ENCODE data around the gene IL2RA.

IL2RA gene

DNA sequence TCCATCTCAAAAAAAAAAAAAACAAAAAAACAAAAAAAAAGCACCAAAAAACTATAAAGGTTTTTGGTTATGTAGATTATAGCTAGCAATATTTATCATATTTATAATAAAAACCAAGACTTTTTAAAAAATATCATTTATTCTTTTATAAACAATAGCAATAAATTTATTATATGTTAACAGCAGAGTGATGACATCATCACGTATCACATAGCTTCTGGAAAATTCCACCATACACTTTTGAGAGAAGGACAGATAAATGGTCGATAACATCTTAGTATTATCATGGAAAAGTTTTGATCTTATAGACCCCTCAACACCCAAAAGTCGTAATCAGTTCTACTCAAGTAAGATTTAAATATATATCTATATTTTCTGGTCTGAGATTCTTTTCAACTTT is 51.6 kb downstream of the IL2RA start:
- TF ChIP-seq, protein P1, sequence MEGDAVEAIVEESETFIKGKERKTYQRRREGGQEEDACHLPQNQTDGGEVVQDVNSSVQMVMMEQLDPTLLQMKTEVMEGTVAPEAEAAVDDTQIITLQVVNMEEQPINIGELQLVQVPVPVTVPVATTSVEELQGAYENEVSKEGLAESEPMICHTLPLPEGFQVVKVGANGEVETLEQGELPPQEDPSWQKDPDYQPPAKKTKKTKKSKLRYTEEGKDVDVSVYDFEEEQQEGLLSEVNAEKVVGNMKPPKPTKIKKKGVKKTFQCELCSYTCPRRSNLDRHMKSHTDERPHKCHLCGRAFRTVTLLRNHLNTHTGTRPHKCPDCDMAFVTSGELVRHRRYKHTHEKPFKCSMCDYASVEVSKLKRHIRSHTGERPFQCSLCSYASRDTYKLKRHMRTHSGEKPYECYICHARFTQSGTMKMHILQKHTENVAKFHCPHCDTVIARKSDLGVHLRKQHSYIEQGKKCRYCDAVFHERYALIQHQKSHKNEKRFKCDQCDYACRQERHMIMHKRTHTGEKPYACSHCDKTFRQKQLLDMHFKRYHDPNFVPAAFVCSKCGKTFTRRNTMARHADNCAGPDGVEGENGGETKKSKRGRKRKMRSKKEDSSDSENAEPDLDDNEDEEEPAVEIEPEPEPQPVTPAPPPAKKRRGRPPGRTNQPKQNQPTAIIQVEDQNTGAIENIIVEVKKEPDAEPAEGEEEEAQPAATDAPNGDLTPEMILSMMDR (IDR thresholded peaks at IDR 0.05; ENCODE audit: insufficient read depth, low read length, poor library complexity, severe bottlenecking), result no peak
- Histone ChIP-seq H3K36me3 (ENCODE audit: control insufficient read depth, insufficient read depth, low read length) (no peaks in the 10 kb centered on the region), H3K27me3 (replicated peaks; ENCODE audit: control insufficient read depth, insufficient read depth, low read length) (no peaks in the 10 kb centered on the region), H3K4me3 (replicated peaks; ENCODE audit: low read depth, low read length) (no peak overlapping the region)
- DNase-seq (ENCODE audit: extremely low read depth, insufficient read length), result no peak

DNA sequence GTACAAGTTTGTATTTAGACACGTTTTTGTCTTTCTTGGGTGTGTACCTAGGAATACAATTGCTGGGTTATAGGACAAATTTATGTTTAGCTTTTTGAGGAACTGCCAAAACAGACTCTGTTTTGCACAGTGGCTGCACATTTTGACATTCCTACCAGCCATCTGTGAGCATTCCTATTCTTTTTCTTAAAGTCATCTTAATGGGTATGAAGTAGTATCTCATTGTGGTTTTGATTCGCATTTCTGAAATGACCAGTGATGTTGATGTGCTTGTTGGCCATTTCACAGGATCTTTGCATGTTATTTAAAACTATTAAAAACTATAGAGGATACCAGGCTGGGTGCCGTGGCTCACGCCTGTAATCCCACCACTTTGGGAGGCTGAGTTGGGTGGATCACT is 52.2 kb downstream of the IL2RA start:
- TF ChIP-seq, protein P1 (IDR thresholded peaks at IDR 0.05; ENCODE audit: insufficient read depth, low read length, poor library complexity, severe bottlenecking), result no peak
- Histone ChIP-seq H3K4me3 (replicated peaks; ENCODE audit: low read depth, low read length) (no peak overlapping the region), H3K27me3 (replicated peaks; ENCODE audit: control insufficient read depth, insufficient read depth, low read length) (no peaks in the 10 kb centered on the region), H3K36me3 (ENCODE audit: control insufficient read depth, insufficient read depth, low read length) (no peaks in the 10 kb centered on the region)
- no peak for DNase-seq (ENCODE audit: extremely low read depth, insufficient read length)

DNA sequence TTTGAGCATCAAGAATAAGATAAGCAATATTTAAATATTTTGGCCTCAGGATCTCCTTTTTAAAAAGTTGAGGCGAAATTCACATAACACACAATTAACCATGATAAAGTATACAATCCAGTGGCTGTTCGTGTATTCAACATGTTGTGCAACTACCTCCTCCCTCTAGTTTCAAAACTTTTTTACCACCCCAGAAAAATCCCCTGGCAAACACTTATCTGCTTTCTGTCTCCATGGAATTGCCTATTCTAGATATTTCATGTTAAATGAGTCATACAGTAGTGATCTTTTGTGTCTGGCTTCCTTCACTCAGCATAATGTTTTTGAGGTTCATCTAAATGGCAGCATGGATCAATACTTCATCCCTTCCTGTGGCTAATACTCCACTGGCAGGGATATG is 53.0 kb downstream of the IL2RA start:
- H3K4me3 ChIP-seq (replicated peaks; ENCODE audit: low read depth, low read length), result no peak overlapping the region
- TF ChIP-seq, protein P1 (IDR thresholded peaks at IDR 0.05; ENCODE audit: insufficient read depth, low read length, poor library complexity, severe bottlenecking), result no peak
- no peak for DNase-seq (ENCODE audit: extremely low read depth, insufficient read length)
- H3K27me3 ChIP-seq (replicated peaks; ENCODE audit: control insufficient read depth, insufficient read depth, low read length), result no peaks in the 10 kb centered on the region
- H3K36me3 ChIP-seq (ENCODE audit: control insufficient read depth, insufficient read depth, low read length), result no peaks in the 10 kb centered on the region

DNA sequence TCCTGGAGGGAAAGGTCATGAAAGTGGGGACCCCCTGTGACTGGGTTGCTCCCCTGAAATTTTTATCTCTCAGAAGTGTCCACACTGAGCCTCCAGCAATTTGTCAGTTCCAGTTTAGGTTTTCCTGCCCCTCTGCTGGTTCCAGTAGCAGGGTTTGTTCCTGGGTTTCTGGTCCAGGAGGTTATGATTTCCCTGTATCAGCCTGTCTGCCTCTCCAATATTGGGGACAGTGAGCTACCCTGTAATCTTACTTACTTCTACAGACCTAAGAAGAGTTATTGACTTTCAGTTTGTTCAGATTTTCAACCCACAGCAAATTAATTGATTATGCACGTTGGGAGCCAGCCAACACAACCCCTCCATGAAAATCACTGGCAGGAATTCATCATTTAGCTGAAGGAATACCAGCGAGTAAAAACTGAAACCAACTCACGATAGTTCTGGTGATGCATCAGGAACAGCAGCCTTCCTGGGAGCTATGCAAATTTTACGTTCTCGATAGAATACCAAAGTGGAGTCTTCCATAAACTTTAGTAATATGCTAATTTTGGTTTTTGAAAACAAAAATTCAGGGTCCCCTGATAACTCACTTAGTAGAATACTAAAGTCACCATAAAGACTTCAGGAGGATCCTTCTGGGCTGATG is 53.5 kb downstream of the IL2RA start:
- Histone ChIP-seq H3K27me3 (replicated peaks; ENCODE audit: control insufficient read depth, insufficient read depth, low read length) (no peaks in the 10 kb centered on the region), H3K4me3 (replicated peaks; ENCODE audit: low read depth, low read length) (no peak overlapping the region), H3K36me3 (ENCODE audit: control insufficient read depth, insufficient read depth, low read length) (no peaks in the 10 kb centered on the region)
- no peak for DNase-seq (ENCODE audit: extremely low read depth, insufficient read length)
- TF ChIP-seq, protein P1 (IDR thresholded peaks at IDR 0.05; ENCODE audit: insufficient read depth, low read length, poor library complexity, severe bottlenecking), result no peak

DNA sequence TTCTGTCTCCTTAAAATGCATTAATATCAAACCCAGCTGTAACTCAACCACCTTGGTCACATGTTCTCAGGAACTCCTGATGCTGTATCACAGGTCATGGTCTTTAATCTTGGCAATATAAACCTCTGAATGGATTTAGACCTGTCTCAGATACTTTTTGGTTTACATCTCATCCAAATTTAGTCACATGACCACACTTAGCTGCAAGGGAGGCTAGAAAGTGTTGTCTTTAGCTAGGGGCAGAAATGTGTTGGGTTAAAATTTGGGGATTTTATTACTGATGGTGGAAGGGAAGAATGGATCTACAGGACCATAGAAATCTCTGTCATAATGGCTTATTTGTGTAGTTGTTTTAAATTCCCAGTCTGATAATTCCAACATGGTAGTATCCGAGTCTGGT is 55.2 kb downstream of the IL2RA start:
- TF ChIP-seq, protein P1 (IDR thresholded peaks at IDR 0.05; ENCODE audit: insufficient read depth, low read length, poor library complexity, severe bottlenecking), result no peak
- H3K27me3 ChIP-seq (replicated peaks; ENCODE audit: control insufficient read depth, insufficient read depth, low read length), result no peaks in the 10 kb centered on the region
- H3K4me3 ChIP-seq (replicated peaks; ENCODE audit: low read depth, low read length), result no peak overlapping the region
- DNase-seq (ENCODE audit: extremely low read depth, insufficient read length), result no peak
- no peaks in the 10 kb centered on the region for H3K36me3 ChIP-seq (ENCODE audit: control insufficient read depth, insufficient read depth, low read length)

DNA sequence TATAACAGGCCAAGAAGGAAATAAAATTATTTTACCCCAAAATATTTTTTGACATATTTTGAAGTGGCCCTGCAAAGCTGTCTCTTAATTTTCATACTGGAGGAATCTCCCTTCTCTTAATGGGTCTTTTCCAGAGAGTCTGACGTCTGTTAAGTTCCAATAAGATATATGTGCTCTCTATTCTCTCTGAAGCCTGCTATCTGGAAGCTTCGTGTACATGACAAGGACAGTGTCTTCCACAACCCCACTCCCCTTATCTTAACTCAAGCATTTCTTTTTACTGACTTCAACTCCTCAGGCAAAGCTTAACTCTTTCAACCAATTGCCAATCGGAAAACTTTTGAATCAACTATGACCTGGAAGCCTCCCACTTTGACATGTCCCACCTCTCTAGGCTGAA is 55.6 kb downstream of the IL2RA start:
- no peak for DNase-seq (ENCODE audit: extremely low read depth, insufficient read length)
- TF ChIP-seq, protein P1 (IDR thresholded peaks at IDR 0.05; ENCODE audit: insufficient read depth, low read length, poor library complexity, severe bottlenecking), result no peak
- no peaks in the 10 kb centered on the region for H3K27me3 ChIP-seq (replicated peaks; ENCODE audit: control insufficient read depth, insufficient read depth, low read length)
- no peak overlapping the region for H3K4me3 ChIP-seq (replicated peaks; ENCODE audit: low read depth, low read length)
- H3K36me3 ChIP-seq (ENCODE audit: control insufficient read depth, insufficient read depth, low read length), result no peaks in the 10 kb centered on the region
